ENCODE measurements around the gene ZNF547.
"Not testable (repeated sequence)": the region's sequence is repeated elsewhere in the genome, so short reads cannot be mapped to it uniquely, and the experiment has no call there.

ZNF547 gene

DNA sequence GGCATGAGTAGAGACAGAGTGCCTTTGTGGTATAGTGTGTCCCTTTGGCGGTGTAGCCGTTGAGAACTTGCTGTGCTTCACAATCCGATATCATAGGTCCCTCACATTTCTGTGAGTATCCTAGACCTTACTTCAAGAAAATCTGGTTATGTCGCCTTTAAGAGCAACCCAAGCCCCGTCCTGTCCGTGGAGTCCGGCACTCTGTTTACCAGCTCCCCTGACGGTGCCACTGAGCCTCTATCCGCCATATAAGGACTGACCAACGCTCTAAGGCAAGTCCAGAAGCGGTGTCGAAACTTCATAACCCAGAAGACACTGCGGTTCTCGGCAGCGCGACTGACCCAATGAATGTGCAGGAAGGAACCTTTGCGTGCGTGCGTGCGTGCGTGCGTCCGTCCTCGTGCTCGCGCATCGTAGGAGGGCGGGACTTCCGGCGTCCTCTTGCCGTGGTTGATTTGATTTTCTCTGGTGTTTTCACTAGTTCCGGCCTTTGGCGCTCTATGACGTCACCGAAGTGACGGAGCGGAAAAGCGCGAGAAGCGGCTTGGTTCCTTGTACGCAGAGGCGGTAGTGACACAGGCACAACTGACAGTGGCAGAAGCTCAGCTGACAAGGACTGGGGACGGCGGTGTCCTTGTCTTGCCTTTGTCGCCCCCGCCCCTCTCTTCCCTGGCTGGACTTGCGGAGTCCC lies at the start of gene ZNF547, which contains the start of gene TRAPPC2B:
ZNF547 (plus strand) TSS at position 555 of the 691 bp plus-strand sequence. CDS start 5,005 bp downstream, outside the sequence.
TRAPPC2B (plus strand) TSS at position 555 of the 691 bp plus-strand sequence. CDS start 1,283 bp downstream, outside the sequence.
- DNase-seq, result peak; percentile 97

DNA sequence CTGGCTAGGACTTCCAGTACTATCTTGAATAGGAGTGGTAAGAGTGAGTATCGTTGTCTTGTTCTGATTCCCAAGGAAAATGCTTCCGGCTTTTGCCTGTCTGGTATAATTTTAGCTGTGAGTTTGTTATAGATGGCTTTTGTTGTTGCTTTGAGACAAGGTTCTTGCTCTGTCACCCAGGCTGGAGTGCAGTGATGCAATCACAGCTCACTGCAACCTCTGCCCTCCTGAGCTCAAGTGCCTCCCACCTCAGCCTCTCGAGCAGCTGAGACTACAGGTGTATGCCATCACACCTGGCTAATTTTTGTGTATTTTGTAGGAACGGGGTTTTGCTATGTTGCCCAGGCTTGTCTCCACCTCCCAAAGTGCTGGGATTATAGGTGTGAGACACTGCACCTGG lies 49.2 kb upstream of the ZNF547 start:
- DNase-seq, result no peak

DNA sequence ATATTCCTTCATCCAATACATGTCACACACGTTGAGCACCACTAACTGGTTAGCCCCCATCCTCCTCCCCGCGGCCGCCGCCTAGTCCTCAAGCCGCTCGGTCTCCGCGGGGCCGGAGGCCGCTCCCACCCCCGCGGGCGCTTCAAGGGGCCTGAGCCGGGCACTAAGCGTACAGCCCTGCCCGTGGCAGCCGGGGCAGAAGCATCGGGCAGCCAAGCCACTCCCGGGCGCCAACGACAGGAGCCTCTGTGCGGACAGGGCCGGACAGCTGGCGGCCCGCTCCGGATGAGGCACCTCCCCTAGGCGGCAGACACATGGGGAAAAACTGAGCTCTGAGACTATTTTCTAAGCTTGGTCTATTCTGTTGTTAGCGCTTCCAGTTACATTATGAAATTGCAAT lies 45.8 kb upstream of the ZNF547 start:
- DNase-seq, result no peak

DNA sequence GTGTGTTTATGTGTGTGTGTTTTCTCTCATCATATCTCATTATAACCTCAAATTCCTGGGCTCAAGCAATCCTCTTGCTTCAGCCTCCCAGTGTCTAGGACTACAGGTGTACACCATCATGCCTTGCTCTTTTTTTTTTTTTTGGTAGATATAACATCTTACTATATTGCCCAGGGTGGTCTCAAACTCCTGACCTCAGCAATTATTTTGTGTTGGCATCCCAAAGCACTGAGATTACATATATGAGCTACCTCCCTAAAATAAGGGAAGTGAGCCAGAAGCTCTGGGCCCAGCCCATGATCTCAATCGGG lies 43.5 kb upstream of the ZNF547 start:
- no peak for DNase-seq

DNA sequence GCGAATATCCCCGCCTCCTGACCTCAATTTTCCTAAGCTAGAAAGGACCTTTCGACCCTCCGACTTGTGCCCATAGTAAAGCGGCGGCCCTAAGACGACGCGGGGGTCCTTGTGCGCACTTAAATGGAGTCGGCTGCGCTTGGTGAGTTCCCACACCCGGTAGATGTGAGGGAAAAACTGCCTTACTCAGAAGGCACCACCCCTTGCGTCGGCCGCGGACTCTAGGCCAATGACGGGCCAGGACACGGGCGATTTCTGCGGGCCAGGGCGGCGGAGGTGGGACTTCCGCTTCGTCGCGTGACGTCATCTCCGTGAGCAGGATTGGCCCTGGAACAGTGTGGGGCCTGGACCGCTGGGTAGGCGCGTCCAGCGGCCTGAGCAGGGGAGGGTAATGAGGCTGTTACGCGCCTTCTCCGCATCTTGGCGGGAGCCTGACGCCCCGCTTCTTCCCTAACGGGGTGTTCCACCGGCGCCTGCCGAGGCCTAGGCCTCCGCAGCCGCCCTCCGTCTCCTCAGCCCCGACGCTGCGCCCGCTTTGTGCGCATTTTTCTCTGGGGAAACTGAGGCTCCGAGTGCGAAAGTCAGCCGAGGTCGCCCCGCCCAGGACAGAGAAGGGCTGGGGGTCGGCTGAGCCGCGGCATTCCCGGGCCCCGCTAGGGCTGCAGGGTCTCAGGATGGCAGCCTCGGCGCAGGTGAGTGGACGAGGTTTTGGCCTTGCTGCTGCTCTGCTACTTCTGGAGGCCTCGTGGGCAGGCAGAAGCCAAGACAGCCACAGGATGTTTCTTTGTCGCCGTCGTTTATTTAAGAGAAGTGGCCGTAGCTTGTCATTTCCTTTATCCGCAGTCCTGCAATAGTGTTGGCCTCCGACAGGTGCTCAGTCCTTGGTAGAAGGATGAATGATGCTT lies 42.9 kb upstream of the ZNF547 start, which contains the start of gene ZNF543:
ZNF543 (plus strand) TSS at position 293 of the 905 bp plus-strand sequence; CDS start at position 675, 382 bp downstream.
- peak; percentile 83 for DNase-seq

DNA sequence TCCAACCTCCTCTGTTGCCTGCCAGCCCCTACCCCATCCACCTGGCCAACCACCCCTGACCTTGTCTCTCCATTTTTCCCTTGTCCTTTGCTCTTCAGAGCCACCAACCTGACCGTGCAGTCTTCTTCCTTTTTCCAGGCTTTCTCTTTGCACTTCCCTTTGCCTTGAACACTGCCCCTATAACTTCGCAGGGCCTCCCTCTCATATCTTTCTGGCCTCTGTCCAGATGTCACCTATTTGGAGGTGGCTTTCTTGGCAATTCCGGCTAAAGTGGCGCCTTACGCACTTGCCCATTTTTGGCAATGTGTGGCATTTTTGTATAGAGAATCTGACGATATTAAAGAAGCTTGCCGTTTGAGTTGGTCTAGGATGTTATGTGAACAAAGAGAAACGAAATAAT lies 42.2 kb upstream of the ZNF547 start:
- no peak for DNase-seq

DNA sequence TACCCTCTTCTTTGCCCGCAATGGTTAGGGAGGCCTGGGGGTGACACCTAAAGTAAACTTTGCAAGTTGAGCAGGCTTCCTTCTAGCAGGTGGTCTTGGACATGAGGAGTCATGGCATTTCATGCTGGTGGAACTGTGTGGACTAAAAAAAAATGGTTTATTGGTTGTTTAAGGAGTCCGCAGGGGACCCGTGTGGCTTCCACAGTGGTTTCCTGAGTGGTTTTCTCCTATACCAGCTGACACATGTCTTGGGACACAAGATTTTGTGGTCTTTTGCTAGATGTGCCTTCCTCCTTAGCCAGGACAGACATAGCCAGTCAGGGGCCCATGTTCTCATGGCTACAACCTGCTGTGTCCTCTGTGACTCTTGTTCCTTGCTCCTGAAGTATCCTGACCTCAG lies 41.6 kb upstream of the ZNF547 start:
- no peak for DNase-seq

DNA sequence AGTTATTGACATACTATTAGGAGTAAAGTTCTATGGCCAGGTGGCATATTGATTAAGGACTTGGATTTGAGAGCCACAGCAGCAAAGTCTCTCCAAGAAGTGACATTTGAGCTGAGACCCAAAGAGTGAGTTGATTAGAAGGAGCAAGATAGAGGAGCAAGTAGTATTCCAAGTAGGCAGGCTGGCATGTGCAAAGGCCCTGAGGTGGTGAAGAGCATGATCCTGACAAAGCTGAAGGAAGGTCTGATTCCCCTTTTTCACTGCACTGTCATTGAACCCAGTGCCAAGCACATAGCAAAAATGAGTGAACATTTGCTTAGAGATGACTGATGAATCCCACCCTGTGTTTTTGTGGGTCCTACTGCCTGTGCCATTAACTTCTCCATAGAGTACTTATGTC lies 38.4 kb upstream of the ZNF547 start:
- DNase-seq, result no peak

DNA sequence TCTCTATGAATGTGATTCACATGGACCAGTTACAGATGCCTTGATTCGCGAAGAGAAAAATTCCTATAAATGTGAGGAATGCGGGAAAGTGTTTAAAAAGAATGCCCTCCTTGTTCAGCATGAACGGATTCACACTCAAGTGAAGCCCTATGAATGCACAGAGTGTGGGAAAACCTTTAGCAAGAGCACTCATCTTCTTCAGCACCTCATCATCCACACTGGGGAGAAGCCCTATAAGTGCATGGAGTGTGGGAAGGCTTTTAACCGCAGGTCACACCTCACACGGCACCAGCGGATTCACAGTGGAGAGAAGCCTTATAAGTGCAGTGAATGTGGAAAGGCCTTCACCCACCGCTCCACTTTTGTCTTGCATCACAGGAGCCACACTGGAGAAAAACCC lies 35.4 kb upstream of the ZNF547 start:
- no peak for DNase-seq

DNA sequence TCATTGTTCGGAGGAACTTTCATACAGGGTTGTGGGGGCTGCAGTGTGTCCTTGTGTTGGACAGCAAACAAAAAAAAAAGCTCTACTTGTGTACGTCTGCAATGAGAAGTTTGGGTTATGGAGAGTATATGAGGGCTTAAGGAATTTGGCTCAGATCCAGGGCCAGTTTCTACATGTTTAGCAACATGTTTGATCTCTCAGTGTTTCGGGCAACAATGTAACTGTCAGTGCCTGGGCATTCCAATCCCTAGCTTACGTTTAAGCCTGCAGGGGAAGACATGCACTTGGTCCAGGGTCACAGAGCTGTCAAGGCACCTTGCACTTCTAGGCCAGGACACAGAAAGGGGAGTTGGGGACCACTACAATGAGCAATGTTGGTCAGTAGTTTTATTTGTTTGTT lies 29.2 kb upstream of the ZNF547 start:
- no peak for DNase-seq

DNA sequence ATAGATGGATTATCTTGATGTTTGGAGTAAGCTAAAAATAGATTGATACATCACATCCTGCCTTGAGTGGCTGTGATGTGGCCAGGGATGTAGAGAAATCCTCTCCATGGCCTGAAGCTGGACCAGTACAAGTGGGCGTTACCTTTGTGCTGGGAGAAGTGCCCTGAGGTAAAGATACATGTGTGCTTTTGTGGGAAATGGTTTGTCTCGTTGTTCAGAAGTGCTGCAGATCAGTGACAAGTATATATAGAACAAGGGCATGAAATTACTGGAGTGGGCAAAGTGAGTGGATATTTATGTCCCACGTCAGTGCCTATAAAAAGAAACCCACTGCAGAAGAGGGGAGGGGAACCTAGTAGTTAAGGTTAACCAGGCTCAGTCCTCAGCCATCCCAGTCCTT lies 24.5 kb upstream of the ZNF547 start:
- DNase-seq, result no peak

DNA sequence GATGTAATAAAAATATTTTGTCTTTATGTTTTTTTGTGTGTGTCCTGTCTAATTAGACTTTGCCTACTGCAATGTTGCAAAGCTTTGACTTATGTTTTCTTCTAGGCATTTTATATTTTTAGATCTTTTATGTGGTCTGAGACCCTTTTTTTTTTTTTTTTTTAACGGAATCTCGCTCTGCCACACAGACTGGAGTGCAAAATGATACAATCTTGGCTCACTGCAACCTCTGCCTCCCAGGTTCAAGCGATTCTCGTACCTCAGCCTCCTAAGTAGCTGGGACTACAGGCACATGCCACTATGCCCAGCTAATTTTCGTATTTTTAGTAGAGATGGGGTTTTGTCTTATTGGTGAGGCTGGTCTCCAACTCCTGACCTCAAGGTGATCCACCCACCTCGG lies 20.8 kb upstream of the ZNF547 start:
- DNase-seq, result no peak

DNA sequence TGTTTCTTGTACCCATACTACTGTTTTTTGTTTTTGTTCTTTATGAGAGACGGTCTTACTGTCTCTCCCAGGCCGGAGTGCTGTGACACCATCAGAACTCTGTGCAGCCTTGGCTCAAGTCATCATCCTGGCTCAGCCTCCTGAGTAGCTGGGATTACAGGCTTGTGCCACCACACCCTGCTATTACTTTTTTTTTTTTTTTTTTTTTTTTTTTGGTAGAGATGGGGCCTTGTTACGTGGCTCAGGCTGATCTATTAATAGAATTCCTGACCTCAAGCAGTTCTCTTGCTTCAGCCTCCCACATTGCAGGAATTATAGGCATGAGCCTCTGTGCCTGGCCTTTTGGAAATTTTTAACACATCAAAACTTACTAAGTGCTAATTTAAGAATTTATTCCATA lies 15.2 kb upstream of the ZNF547 start:
- DNase-seq, result no peak

DNA sequence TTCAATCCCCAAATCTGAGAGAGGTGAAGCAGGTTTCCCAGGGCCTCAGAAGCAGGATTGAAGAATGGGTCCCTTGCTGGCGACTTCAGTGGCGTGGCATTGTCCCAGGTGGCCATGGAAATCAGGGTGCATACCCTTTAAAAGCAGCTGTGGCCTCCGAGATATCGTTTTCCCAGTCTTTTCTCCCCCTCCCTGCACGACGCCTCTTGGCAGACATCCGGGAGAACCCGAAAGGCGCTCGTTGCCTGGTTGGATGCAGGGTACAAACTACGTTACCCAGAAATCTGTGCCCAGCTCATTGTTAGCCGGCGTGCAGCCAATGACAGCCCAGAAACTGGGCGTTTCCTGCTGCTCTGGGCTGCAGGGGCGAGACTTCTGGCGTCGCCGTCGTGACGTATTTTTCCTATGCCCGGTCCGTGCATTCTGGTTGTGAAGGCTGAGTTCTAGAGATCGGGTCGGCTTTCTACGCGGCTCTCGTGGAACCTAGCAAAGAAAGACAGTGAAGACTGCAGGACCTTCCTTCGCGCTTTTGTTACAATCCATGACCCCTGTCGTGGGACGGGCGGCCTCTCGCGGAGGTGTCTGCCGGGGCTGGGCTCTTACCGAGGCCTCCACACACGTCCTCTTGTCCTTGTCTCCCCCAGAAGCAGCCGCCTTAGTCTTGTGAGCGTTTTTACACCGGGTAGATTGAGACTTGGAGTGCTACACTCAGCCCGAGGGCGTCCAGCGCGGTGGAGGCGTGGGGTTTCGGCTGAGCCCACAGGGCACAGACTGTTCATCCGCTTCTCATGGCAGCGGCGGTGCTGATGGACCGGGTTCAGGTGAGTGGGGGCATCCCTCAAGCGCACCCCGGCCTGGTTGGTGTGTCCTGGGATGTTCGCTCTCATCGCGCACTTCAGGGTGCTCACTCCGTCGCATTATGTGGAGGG lies 12.2 kb upstream of the ZNF547 start, which contains the start of gene ZNF304:
ZNF304 (plus strand) TSS at position 395 of the 929 bp plus-strand sequence; CDS start at position 789, 394 bp downstream.
- DNase-seq, result peak; percentile 94

DNA sequence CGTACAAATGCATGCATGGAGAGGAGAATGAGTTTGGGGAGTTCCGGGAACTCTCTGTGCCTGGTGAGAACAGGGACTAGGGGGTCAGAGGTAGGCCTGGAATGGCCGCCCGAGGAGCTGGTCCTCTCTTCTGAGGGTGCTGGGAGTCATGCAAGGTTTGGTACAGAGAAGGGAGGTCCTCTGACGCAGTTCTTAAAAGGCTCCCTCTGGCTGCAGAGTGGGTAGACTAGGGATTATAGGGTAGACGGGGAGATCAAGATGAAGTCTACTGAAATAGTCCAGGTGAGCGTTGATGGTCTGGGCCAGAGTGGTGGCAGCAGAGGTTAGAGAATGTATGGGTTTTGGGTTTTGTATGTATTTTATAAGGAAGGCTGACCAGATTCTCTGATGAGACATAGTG lies 11.5 kb upstream of the ZNF547 start:
- no peak for DNase-seq

DNA sequence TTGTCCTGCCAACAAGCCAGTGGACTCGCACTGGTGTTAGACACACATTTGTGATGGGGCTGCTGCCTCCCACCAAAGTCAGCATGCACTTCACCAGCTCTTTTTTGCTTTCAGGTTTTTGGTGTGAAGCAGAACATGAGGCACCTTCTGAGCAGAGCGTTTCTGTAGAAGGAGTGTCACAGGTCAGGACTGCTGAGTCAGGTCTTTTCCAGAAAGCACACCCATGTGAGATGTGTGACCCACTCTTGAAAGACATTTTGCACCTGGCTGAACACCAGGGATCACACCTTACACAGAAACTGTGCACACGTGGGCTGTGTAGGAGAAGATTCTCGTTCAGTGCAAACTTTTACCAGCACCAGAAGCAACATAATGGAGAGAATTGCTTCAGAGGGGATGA lies 7.4 kb upstream of the ZNF547 start:
- no peak for DNase-seq

DNA sequence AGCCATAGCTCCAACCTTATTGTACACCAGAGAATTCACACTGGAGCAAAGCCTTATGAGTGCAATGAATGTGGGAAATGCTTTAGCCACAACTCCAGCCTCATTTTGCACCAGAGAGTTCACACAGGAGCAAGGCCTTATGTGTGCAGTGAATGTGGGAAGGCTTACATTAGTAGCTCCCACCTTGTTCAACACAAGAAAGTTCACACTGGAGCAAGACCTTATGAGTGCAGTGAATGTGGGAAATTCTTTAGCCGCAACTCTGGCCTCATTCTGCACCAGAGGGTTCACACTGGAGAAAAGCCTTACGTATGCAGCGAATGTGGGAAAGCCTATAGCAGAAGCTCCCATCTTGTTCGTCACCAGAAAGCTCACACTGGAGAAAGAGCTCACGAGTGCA lies 5.9 kb upstream of the ZNF547 start:
- DNase-seq, result no peak

DNA sequence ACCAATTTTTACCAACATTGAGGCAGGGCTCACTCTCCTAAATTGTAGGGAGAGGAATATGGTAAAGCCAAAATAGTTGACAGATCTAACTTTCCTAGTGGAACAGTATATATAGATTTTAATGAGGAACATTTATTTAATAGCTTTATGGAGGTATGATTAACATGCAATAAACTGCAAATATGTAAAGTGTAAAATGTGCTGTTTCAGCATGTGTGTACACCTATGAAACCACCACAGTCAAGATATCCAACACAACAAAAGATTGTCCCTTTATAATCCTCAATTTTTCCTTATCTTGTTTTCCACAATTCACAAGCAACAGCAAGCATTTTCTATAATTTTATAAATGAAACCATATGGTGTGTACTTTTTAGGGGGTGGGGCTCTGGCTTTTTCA lies 4.1 kb upstream of the ZNF547 start:
- DNase-seq, result no peak

DNA sequence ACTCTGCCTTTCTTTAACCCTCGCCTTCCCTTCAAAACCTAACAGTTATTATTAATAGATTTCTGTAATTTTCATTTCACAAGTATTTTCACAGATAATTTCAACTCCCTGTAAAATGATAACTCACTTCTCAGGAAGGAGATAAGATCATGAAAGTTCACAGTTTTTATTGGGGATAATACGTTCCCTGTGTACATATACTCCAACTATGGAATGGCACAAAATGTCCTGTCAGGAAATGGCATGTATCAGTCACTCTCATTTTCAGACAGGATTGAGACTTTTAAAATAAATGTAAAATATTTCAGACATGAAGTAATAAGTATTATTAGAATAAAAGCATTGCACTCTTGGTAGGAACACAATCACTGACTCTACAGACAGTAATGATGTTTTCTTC lies 932 bp upstream of the ZNF547 start:
- no peak for DNase-seq

DNA sequence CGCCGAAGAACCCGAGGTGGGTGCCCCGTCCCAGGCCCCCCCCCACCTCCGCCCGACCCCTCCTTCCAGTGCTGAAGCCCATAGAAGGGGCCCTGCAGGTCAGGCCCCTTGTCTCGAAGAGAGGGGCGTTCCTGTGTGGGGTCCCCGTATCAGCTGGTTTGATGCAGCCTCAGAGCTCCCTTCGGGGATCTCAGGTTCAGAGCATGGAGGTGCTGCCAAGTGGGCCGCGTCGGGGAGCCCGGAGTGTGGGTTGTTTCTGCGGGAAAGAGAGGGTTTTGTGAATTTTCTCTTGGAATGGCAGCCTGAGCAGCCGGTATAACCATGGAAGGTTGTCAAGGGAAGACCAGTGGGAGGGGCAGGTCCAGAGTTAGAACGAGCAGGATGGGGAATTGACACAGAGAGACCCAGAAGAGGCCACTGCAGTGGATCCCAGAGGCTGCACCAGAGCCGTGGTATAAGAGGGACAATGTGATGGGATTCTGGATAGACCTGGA lies 384 bp downstream of the ZNF547 start:
- DNase-seq, result no peak

DNA sequence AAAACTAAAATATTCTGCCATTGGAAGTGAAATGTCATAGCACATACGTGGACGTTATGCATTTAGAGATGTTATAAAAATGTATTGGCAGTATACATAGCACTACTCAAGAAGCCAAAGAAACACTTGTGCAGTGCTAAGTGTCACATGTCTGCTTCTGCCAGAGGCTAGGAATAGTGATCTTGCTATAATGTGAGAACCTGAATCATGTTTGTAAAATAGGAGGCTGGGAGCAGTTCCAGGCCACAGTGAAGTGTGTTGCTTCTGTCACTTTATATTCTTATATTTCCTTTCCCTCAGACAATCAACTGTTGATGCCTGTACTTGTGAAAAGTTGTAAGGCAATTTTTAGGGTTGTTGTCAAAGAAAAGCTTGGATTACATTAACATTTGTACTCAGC lies 3.4 kb downstream of the ZNF547 start:
- no peak for DNase-seq

DNA sequence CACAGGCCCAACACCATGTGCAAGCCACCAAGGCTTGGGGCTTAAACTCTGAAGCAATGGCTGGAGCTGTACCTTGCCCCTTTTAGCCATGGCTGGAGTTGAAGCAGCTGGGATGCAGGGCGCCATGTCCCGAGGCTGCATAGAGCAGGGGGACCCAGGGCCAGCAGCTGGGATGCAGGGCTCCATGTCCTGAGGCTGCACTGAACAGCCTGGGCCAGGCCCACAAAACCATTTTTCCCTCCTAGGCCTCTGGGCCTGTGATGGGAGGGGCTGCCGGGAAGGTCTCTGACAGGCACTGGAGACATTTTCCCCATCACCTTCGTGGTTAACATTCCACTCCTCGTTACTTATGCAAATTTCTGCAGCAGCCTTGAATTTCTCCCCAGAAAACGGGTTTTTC lies 10.8 kb downstream of the ZNF547 start:
- no peak for DNase-seq

DNA sequence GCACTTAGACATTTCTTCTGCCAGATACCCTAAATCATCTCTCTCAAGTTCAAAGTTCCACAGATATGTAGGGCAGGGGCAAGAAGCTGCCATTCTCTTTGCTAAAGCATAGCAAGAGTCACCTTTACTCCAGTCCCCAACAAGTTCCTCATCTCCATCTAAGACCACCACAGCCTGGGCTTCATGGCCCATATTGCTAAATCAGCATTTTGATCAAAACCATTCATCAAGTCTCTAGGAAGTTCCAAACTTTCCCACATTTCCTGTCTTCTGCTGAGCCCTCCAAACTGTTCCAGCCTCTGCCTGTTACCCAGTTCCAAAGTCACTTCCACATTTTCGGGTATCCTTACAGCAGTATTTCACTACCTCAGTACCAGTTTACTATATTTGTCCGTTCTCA lies 11.3 kb downstream of the ZNF547 start:
- not testable (repeated sequence) for DNase-seq
